Skin epidermis (tissue), 12 donors: ENCODE data around the gene NUDCD3.

ENCODE experiments used
- H3K27ac ChIP-seq, 21 experiments: fragments of 200-600 bp; sonication (generic) in 11 of 21; one replicate each; pipeline ENCODE4 v1.5.0; 2020; ENCODE audit warnings: mild to moderate bottlenecking in 3 of 21, inconsistent platforms in 2 of 21, moderate library complexity in 2 of 21
- H3K4me3 ChIP-seq, 7 experiments: fragments of 200-600 bp; sonication (generic) in 2 of 7; one replicate each; pipeline ENCODE4 v1.5.0; 2020; ENCODE audit warnings: inconsistent platforms in 2 of 7, mild to moderate bottlenecking in 2 of 7, moderate library complexity in 1 of 7

NUDCD3 gene

DNA sequence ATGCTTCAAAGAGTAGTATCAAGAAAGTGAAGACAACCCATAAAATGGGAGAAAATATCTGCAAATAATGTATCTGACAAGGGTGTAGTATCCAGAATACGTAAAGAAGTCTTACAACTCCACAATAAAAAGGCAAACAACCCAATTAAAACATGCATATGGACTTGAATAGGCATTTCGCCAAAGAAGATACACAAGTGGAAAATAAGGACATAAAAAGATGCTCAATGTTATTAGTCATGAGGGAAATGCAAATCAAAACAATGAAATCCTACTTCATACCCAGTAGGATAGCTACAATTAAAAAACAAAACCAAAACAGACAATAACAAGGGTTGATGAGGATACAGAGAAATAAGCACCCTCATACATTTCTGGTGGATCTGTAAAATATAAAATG is 79.2 kb downstream of the NUDCD3 start:
- H3K27ac ChIP-seq = no peak overlapping the region
- no peak overlapping the region for H3K4me3 ChIP-seq

DNA sequence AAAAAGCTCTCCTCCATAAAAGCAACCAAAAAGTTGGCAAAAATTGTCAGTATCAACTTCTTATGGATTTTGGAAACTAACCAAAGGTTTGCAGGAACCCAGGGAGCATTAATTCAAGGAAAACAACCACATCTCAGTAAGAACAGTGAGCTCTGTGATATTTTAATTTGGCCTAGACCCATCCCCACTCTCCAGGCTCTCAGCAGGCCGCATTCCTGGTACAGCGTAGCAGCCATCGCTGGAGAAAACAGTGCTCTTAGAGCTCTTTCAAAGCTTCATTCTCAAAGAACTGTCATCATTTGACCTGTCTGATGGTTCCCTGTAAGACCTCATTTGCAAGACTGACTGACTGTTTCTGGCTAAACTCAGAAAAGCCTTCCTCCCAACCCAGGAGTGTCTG is 81.9 kb downstream of the NUDCD3 start:
- Histone ChIP-seq H3K27ac (no peak overlapping the region), H3K4me3 (no peak overlapping the region)

DNA sequence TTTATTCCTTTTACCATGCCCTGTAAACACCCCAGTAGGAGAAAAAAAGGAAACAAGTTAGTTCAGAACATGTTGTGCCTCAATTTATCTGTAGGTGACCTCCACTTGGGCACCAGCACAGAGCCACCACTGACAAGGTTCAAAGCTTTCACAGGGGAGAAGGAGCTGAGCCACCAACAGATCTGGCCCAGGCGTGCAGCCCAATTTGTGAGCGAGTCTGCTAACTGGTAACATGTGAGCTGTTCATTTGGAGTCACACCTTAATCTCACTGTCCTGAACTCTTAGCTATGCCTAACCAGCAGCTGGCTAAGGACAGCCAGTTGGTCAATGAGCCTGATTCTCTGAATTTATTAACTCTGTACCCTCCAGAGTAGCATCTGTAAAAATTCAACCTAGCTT is 86.7 kb downstream of the NUDCD3 start:
- H3K4me3 ChIP-seq = no peak overlapping the region
- no peak overlapping the region for H3K27ac ChIP-seq

DNA sequence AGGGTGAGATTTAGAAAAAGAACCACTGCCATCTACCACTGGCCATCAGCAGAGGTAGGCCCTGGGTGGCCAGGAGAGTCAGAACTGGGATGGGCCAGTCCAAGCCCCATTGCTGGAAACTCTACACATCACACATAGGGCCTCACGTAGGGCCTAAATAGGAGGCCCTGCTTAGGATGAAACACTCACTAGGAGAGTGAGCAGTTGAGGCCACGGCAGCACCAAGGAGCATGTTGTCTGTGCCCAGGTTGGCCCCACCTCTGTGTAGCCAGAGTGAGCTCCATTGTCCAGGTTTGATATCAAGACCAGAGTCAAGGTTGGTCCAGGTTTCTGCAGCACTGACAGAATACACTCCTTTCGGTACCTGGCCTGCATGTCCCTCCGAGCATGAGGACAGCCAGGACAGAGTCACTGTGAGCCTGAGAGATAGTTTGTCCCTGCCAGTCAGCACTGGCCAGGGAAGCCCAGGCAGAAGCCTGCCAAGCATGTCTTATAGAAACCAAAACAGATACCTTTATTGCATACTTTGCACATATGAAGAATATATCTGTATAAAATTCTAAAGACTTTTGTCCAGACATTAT is 87.2 kb downstream of the NUDCD3 start:
- H3K27ac ChIP-seq = no peak overlapping the region

DNA sequence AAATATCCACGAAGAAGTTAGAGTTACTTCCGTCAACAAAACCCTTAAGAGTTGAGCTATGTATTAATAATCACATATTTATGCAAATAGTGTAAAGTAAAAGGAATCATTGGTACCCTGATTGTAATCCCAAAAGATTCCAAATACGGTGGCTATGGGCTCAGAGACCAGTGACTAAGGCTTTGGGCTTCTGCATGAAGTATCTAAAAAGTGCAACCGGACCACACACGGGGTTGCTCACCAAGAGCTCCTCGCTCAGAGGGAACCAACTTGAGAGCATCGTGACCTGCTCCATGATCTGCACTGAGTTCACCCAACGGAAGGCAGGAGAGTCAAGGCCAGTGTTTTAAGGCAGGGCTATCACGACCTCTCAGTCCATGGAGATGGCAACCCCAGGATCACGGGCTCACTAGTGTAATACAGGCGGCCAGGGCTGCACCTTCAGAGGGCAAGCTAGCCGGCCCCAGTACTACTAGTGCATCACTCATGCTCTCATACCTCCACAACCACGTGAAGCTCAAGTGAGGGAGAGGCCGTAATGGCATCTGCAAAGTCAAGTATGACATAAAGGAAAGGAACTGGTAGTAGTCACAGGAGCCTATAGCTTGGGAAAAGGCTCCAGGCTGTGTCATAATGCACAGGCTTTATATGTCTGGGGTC is 87.9 kb downstream of the NUDCD3 start:
- Histone ChIP-seq H3K27ac (no peak overlapping the region), H3K4me3 (no peak overlapping the region)

More for the DNA sequence above, 87.2 kb downstream of the NUDCD3 start:
- no peak overlapping the region for H3K4me3 ChIP-seq

DNA sequence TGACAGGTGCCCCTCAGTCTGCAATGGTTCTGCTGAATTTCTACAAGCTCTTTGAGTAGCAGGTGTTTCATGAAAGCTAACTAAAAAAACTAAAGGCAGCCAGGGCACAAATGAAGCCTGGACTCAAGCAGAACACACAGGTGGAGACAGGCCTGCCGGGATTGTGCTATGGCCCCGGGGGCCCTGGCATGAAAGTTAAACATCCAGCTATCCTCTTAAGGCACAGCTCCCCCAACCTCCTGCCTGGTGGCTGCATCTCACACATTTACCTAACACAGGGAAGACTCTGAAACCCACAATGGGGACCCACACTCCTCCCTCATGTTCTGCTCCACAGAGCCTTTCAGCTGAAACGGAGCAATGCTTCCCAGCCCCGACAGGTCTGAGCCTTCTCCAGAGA is 88.8 kb downstream of the NUDCD3 start:
- Histone ChIP-seq H3K4me3 (no peak overlapping the region), H3K27ac (no peak overlapping the region)

DNA sequence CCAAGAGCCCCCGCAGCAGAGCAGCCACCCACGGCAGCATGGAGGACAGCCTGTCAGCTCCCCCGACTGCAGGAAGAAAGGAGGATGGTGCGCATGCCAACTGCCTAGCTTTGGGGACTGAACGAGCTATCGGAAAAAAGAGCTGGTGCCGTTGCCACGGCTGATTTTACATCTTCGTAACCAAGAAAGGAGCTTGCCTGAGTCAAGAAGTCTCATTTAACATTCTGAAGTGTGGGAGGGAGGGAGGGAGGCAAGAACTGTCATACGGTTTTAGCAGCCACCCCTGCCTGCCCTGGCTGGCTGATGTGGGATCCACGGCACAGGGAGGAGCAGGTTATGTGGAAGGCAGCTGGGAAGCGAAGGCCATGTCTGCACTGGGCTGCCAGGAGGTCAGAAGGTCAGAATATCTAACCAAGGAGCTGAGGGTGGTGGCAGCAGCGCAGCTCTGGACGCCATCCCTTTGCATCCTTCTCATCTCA is 90.4 kb downstream of the NUDCD3 start:
- no peak overlapping the region for H3K27ac ChIP-seq

DNA sequence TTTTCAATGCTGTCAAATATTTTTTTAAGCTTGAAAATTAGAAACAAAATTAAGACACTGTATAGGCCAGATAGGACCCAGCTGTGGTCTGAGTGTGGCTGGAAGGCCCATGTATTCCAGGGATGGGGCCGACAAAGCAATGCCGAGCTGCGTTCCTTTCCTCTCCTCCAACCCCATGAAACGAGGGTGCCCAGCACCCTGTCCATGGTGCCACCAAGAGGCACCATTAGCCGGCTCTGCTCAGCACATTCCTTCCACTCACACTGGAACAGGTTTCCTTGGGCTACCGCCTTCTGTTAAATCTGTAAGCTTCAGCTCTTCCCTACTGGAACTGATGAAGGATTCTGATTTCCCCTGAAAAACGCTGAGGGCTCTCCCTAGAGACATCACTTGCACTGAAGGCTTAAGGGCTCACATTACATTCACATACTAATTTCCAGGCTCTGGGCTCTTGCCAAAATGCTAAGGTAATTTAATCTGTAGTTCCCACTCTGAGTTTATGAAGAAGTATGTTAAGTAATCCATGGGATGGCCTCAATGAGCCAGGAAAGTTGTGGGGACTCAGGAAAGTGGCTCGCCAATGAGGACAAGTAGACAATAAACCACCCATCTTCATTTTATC is 91.4 kb downstream of the NUDCD3 start:
- no peak overlapping the region for H3K27ac ChIP-seq
- H3K4me3 ChIP-seq = no peak overlapping the region

More for the DNA sequence above, 90.4 kb downstream of the NUDCD3 start:
- H3K4me3 ChIP-seq = no peak overlapping the region

DNA sequence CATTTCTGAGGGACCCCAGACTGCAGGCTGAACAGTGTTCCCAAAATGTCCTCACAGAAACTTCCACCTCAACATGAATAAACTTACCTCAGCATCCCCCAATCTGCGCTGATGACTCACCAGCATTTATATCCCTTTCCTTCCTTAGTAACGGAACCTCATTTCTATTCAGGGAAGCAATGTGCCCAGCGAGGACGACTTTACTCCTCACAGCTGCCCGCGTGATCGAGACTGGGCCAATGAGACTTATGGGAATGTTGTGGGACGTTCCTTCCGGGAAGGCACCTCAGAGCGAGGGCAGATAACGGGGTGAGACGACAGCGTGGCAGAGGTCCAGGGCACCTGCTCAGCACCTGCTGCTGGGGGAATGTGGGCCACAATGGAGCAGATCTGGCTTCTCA is 91.9 kb downstream of the NUDCD3 start:
- H3K27ac ChIP-seq = no peak overlapping the region

DNA sequence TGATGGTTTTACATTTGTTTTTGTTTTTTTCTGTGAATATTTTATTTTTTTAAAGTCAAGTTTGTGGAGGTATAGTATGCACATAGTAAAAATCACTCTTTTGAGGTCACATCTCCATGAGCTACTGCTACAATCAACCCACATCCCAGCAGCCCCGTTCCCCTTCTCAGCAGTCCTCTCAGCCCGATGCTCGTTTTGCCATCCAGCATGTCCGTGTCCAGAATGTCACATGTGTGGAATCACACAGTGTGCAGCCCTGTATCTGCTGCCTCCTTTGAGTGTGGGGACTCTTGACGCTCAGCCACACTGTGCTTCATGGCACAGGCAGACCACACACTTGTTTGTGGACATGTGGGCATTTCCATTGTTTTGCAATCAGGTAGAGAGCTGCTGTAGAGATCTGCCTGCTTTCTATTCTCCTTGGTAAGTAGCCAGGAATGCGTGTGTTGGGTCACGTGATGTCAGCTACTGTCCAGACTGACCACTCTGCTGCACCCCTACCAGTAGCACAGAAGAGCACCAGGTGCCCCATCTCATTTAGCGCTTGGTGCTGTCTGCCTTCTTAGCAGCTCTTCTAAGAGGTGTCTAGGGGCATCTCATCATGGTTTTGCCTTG is 93.4 kb downstream of the NUDCD3 start:
- no peak overlapping the region for H3K4me3 ChIP-seq

More for the DNA sequence above, 91.9 kb downstream of the NUDCD3 start:
- H3K4me3 ChIP-seq = no peak overlapping the region

DNA sequence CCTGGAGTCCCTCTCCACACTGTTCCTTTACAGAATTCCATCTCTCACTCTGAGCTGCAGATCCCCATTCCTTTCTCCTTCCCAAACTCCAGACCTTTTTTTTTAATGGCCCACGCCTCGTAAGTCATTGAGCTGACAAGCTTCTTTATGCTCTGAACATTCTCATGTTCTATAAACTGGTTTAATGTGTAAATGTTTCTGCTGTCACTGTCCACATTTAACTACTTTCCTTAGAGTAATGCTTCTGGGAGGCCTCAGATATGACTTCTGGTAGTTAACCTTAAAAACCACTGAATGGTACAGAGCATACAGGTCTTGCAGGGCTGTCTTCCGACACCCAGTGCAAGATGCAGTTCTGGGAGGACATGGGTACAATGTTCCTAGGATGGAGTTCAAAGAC is 94.0 kb downstream of the NUDCD3 start:
- Histone ChIP-seq H3K4me3 (no peak overlapping the region), H3K27ac (no peak overlapping the region)

More for the DNA sequence above, 93.4 kb downstream of the NUDCD3 start:
- no peak overlapping the region for H3K27ac ChIP-seq

DNA sequence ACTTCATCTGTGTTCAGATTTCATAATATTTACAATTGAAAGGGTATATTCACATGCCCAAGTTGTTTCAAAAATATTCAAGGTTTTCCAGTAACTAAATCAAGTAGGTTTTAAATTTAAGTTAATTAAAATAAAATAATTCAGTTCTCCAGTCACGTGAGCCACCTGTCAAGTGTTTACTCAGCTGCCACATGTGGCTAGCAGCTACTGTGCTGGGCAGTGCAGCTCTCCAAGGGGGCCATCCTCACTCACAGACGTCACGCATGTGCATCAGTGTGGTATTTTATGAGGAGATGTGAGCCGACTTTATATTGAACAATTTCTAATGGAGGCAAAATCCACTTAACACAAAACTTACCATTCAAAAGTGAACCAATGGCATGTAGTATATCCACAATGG is 95.4 kb downstream of the NUDCD3 start:
- no peak overlapping the region for H3K27ac ChIP-seq
- no peak overlapping the region for H3K4me3 ChIP-seq

DNA sequence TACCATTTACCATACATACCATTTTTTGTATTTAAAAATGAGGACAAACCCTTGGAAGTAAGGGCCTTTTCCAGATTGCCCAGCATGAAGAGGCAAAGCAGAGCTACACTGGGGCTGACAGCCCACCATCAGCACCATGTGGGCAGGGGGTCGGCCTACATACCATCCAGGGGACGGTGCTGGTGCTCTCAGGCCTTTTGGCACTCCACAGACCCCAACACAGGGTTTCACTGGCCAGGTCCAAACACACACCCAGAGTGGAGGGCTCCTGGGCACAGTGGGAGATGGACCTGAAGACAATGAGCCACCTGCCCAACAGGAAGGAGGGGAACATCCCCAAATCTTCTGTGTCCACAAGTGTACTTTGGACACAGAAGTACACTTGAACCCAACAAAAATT is 95.8 kb downstream of the NUDCD3 start:
- H3K27ac ChIP-seq = no peak overlapping the region
- no peak overlapping the region for H3K4me3 ChIP-seq

DNA sequence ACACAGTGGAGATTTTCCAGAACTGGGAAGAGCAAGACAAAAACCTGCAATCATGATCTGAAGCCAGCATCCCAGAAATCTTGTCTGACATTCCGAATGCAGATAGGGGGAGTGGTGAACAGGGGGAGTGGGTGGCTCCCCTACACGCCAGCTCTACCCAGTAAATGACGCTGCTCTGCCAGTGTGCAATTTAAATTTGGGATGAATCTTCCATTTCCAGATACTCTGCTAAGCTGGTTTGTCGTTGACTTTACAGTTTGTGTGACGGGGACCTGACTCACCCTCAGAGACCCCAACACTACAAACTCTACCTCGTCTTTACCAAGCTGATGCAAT is 96.4 kb downstream of the NUDCD3 start:
- no peak overlapping the region for H3K4me3 ChIP-seq
- H3K27ac ChIP-seq = no peak overlapping the region

DNA sequence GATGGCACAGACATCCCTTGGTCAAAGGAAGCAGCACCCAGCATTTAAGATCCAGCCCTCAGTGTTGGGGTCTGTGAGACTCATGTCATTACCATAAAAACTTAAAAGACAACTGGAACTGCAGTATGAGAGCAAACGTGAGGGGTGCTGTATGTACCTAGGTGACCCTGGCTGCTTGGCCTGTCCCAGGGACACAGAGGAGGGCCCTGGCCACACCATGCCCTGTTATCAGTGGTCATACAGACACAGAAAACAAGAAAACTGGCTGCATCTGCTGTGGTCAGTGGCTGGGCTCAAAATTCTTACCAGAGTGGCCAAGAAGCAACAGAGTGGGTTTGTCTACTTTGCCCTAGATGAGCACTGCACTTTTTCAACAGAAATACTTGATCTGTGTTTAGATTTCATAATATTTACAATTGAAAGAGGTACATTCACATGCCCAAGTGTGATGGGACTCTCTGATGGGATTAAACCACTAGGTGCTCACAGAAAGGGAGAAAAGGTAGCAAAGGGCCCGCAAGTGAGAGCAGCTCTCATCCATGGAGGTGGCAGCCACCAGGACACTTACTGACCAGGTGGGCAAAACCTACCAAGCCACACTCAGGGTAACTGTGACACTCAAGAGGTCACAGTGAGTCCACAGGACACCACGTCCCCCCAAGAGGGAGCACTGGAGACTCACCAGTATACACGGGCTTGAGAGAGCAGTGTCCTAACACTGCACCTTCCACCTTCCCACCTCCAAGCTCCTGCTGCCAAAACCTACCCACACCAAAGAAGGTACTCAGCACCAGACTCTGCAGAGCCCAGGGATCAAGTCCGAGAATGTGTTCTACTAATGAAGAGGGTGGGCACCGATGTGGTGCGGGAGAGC is 97.0 kb downstream of the NUDCD3 start:
- H3K4me3 ChIP-seq = no peak overlapping the region
- H3K27ac ChIP-seq = no peak overlapping the region

DNA sequence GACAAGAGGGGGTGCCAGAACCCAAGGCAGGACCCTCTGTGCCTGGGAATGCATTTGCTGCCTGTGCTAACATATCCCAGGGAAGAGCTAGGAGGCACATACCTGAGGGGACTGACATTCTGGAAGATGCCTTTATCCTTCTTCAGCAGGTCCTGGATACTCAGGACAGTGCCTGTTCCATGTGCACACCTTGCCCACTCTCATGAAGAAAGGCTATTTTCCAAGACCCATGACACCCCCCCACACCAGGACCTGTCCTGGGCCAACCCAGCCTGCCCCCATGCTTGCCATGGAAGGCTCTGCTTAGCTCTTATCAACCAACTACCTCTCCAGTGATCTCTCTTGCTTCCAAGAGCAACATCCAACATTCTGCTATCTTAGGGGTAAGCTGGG is 97.8 kb downstream of the NUDCD3 start:
- Histone ChIP-seq H3K4me3 (no peak overlapping the region), H3K27ac (no peak overlapping the region)

DNA sequence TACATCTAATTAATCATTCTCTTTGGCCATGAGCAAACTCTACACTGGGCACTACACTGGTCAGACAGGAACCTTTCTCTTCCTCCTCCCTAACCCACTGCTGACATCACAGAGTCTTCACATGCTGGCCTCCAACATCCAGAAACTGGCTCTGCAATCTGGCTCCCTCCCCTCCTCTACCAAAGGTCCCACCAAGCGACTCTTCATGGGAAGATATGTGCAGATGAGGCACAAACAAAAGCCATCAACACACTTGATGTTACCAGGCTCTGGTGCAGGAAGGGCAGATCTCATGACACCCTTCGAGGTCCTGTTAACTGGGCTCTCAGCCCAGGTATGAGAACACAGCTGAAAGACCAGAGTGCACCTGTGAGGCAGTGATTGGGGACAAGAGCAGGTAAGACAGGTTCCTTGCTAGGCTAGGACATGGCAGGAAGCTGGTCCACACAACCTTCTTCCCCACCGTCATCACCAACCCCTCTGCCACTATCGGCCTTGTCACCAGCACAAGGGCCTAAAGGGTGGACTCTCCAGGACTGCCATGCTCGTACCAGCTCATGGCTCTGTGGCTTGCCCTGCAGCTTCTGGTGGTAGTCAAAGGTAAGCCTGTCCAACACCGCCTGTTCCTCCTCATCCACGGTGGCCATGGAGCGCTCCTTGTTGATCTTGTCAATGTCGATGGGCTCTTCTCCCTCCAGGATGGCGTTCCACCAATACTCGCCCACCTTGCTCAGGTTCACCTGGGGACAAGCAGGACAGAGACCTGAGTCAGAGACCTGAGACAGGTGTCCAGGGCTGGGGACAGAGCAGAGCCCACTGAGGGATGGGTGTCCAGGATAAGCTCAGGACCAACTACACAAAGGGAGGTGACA is 98.5 kb downstream of the NUDCD3 start:
- Histone ChIP-seq H3K27ac (no peak overlapping the region), H3K4me3 (no peak overlapping the region)

DNA sequence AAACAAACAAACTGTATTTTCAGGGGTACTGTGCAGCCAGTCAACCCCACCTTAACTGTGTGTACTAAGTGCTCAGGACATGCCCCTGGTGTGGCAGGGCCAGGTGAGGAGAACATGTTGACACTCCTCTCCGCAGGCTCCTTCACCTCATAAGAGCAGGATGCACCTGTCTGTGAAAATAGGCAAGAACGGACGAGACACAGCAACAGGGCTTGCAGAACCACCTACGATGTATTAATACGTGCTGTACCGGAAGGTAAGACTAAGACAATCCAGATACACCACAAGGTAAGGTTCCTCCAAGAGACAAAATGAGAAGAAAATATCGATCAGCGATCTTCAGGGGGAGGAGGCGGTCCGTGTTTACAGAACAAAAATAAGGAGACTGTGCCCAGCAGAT is 99.3 kb downstream of the NUDCD3 start:
- Histone ChIP-seq H3K4me3 (no peak overlapping the region), H3K27ac (no peak overlapping the region)

DNA sequence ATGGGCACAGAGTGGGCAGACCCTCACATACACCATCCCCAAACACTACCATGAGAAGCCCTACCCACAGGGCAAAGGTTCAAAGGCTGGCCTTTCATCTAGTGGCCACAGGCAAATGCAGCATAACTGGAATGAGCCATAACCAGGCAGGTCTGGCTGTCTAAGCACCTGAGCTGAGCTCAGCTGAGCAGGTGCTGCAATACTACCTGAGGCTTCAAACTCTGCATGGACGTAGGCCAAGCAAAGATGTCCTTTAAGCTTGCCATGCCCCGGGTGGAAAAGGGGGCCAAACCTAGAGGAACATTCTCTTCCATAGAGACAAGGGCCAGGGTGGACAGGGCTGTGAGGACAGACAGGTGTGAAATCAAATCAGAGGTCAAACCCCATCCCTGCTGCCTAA is 99.8 kb downstream of the NUDCD3 start:
- no peak overlapping the region for H3K4me3 ChIP-seq
- H3K27ac ChIP-seq = no peak overlapping the region
